Spleen (tissue), 7 donors: ENCODE measurements around the gene ATP2C2.

ENCODE experiments used
- POLR2A ChIP-seq, 3 donors: fragments of 450-650 bp; IDR thresholded peaks; one replicate each; pipeline ENCODE4 v1.5.1; 2017; ENCODE audit warnings: antibody characterized with exemption in 3 of 3, mild to moderate bottlenecking in 1 of 3
- TF ChIP-seq, protein P1 (sequence below), 11 experiments: fragments of 200-600 bp in 7 of 11; fragments of 450-650 bp in 4 of 11; sonication (generic) in 4 of 11; IDR thresholded peaks in 8 of 11; conservative IDR thresholded peaks in 3 of 11; 1 replicate in 7 of 11; 2 replicates in 4 of 11; pipeline versions ENCODE4 v1.4.0 to v1.8.0; 2016 to 2021; ENCODE audit warnings: antibody characterized with exemption in 11 of 11, inconsistent platforms in 4 of 11, mild to moderate bottlenecking in 1 of 11
- donor health status: DM: no; HTN: no; CAD: no; lungs with moderate emphysema.
- donor health status: DM: no; HTN: no; CAD: no.
- donor health status: DM: no; HTN: no; CAD: no.

DNA sequence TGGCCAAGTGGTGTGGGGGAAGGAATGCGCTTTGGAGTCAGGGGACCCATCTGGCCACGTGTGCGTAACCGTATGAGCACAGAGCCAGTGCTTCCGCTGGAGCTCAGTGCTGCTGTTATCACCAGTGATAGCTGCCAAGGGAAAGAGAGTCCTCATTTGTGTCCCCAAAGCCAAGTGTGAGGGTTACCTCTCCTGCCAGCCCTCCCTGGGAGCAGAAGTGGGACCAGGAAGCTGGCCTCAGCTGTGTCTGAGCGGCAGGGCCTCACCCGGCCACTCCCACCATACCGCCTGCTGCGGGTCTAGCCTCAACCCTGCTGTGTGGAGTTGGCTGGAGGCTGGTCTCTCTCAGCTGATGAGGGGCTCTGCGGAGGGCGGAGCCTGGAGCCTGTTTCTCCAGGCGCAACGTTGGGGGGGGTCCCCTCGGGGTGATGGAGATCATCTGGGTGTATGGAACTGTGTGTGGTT is 91.6 kb downstream of the ATP2C2 start:
- TF ChIP-seq, protein P1, sequence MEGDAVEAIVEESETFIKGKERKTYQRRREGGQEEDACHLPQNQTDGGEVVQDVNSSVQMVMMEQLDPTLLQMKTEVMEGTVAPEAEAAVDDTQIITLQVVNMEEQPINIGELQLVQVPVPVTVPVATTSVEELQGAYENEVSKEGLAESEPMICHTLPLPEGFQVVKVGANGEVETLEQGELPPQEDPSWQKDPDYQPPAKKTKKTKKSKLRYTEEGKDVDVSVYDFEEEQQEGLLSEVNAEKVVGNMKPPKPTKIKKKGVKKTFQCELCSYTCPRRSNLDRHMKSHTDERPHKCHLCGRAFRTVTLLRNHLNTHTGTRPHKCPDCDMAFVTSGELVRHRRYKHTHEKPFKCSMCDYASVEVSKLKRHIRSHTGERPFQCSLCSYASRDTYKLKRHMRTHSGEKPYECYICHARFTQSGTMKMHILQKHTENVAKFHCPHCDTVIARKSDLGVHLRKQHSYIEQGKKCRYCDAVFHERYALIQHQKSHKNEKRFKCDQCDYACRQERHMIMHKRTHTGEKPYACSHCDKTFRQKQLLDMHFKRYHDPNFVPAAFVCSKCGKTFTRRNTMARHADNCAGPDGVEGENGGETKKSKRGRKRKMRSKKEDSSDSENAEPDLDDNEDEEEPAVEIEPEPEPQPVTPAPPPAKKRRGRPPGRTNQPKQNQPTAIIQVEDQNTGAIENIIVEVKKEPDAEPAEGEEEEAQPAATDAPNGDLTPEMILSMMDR (IDR thresholded peaks at IDR 0.05 in 8 of 11, conservative IDR thresholded peaks at IDR 0.05 in 3 of 11), result no peak
- no peak for TF ChIP-seq POLR2A (IDR thresholded peaks at IDR 0.05)
